Upper lobe of right lung (tissue), 1 donor: Measurements from ENCODE around the gene SLCO3A1. TPM values are rescaled to one million over a fixed set of nuclear protein-coding genes. Genes with fewer than 3 reads are reported as not detected.

Source experiments
- ATAC-seq: fragments of 200-7000 bp; cut with Tn5 transposase; one replicate; pipeline ENCODE4 v1.9.1; 2020; ENCODE audit warnings: mild to moderate bottlenecking, moderate library complexity
- DNase-seq: peaks from one replicate; pipeline ENCODE4 v3.0.0-alpha.2; 2020
- H3K27ac ChIP-seq: fragments of 200-600 bp; one replicate; pipeline ENCODE4 v1.8.0; 2022
- H3K27me3 ChIP-seq: fragments of 200-600 bp; one replicate; pipeline ENCODE4 v1.8.0; 2022; ENCODE audit warnings: mild to moderate bottlenecking
- H3K36me3 ChIP-seq: fragments of 200-600 bp; one replicate; pipeline ENCODE4 v1.8.0; 2022
- H3K4me1 ChIP-seq: fragments of 200-600 bp; one replicate; pipeline ENCODE4 v1.8.0; 2022
- H3K4me3 ChIP-seq: fragments of 200-600 bp; one replicate; pipeline ENCODE4 v1.8.0; 2022; ENCODE audit warnings: mild to moderate bottlenecking
- H3K9me3 ChIP-seq: fragments of 200-600 bp; one replicate; pipeline ENCODE4 v1.8.0; 2022
- intact Hi-C: fragments of 100-400 bp; cut with DNase I; formaldehyde crosslinking; loops from one replicate; pipeline ENCODE4 v1.11.0; 2022
- total RNA-seq: library from RNA; stranded (reverse); fragmentation: NEBNext Ultra II Directional; extraction: Animal tissue kit (Norgen Biotek cat#: 25700); gene quantifications from one replicate; pipeline ENCODE4 v1.2.1, GENCODE V29; 2021
- TF ChIP-seq, protein P1 (sequence below): fragments of 200-600 bp; IDR thresholded peaks from one replicate; pipeline ENCODE4 v1.8.0; 2022; ENCODE audit warnings: antibody characterized with exemption
- donor health status: DM: no; HTN: yes; CAD: no; lungs with severe emphysema.

SLCO3A1 gene
- total RNA-seq, 1 donor from 2014 or later: 50.6 TPM

- DNase-seq: no peak
- no peak for ATAC-seq
- Histone ChIP-seq H3K4me3 (no peak overlapping the region), H3K27me3 (no peaks in the 10 kb centered on the region), H3K27ac (no peak overlapping the region), H3K9me3 (no peaks in the 10 kb centered on the region), H3K4me1 (peaks cover 45% of the 10 kb centered on the region), H3K36me3 (no peaks in the 10 kb centered on the region)
- TF ChIP-seq, protein P1, sequence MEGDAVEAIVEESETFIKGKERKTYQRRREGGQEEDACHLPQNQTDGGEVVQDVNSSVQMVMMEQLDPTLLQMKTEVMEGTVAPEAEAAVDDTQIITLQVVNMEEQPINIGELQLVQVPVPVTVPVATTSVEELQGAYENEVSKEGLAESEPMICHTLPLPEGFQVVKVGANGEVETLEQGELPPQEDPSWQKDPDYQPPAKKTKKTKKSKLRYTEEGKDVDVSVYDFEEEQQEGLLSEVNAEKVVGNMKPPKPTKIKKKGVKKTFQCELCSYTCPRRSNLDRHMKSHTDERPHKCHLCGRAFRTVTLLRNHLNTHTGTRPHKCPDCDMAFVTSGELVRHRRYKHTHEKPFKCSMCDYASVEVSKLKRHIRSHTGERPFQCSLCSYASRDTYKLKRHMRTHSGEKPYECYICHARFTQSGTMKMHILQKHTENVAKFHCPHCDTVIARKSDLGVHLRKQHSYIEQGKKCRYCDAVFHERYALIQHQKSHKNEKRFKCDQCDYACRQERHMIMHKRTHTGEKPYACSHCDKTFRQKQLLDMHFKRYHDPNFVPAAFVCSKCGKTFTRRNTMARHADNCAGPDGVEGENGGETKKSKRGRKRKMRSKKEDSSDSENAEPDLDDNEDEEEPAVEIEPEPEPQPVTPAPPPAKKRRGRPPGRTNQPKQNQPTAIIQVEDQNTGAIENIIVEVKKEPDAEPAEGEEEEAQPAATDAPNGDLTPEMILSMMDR: no peak
- intact Hi-C loops: loop anchor here (5.0 kb wide), 1 partner anchor 227 kb away; the partner anchor contains the start of gene SLCO3A1
Measured at GRCh38 chr15:92079047-92079446, 225.5 kb downstream of the SLCO3A1 start.

- Histone ChIP-seq H3K4me3 (no peak overlapping the region), H3K27ac (no peak overlapping the region), H3K27me3 (no peaks in the 10 kb centered on the region), H3K4me1 (peaks cover 37% of the 10 kb centered on the region), H3K9me3 (no peaks in the 10 kb centered on the region), H3K36me3 (no peaks in the 10 kb centered on the region)
- TF ChIP-seq, protein P1: no peak
- ATAC-seq (no peak), DNase-seq (no peak)
- intact Hi-C loops: loop anchor here (5.0 to 10.0 kb wide), 2 partner anchors 227 to 775 kb away; partner anchors contain the start of gene SLCO3A1
Measured at GRCh38 chr15:92079647-92080255, 226.2 kb downstream of the SLCO3A1 start.

- peak; percentile 67 for DNase-seq
- no peaks in the 10 kb centered on the region for H3K27me3 ChIP-seq
- intact Hi-C loops: loop anchor here (10.0 kb wide), 1 partner anchor 777 kb away; no protein-coding TSS in a partner anchor
- peaks cover 15% of the 10 kb centered on the region for H3K4me1 ChIP-seq
- peak; percentile 83 for ATAC-seq
- H3K9me3 ChIP-seq: no peaks in the 10 kb centered on the region
- no peak overlapping the region for H3K4me3 ChIP-seq
- H3K27ac ChIP-seq: no peak overlapping the region
- H3K36me3 ChIP-seq: no peaks in the 10 kb centered on the region
- TF ChIP-seq, protein P1: peak; percentile 83
Measured at GRCh38 chr15:92082006-92082843, 228.7 kb downstream of the SLCO3A1 start.

GRCh38 chr15:92083190-92083589 is 229.7 kb downstream of the SLCO3A1 start:
- H3K36me3 ChIP-seq: no peaks in the 10 kb centered on the region
- no peak overlapping the region for H3K27ac ChIP-seq
- TF ChIP-seq, protein P1: no peak
- no peaks in the 10 kb centered on the region for H3K9me3 ChIP-seq
- ATAC-seq: no peak
- intact Hi-C loops: loop anchor here (10.0 kb wide), 1 partner anchor 778 kb away; no protein-coding TSS in a partner anchor
- no peak overlapping the region for H3K4me3 ChIP-seq
- H3K27me3 ChIP-seq: no peaks in the 10 kb centered on the region
- peaks cover 10% of the 10 kb centered on the region for H3K4me1 ChIP-seq
- peak; percentile 13 for DNase-seq

- no peak for DNase-seq
Measured at GRCh38 chr15:92087211-92087610, 233.7 kb downstream of the SLCO3A1 start.

More at GRCh38 chr15:92087211-92087610, 233.7 kb downstream of the SLCO3A1 start:
- TF ChIP-seq, protein P1: no peak
- no peaks in the 10 kb centered on the region for H3K27me3 ChIP-seq
- H3K36me3 ChIP-seq: no peaks in the 10 kb centered on the region
- no peak for ATAC-seq
- H3K27ac ChIP-seq: no peak overlapping the region
- intact Hi-C loops: loop anchor here (10.0 kb wide), 1 partner anchor 782 kb away; no protein-coding TSS in a partner anchor
- H3K4me1 ChIP-seq: peaks cover 4% of the 10 kb centered on the region
- H3K9me3 ChIP-seq: no peaks in the 10 kb centered on the region
- no peak overlapping the region for H3K4me3 ChIP-seq
